ENCODE measurements around the gene PTCH1.

DNA sequence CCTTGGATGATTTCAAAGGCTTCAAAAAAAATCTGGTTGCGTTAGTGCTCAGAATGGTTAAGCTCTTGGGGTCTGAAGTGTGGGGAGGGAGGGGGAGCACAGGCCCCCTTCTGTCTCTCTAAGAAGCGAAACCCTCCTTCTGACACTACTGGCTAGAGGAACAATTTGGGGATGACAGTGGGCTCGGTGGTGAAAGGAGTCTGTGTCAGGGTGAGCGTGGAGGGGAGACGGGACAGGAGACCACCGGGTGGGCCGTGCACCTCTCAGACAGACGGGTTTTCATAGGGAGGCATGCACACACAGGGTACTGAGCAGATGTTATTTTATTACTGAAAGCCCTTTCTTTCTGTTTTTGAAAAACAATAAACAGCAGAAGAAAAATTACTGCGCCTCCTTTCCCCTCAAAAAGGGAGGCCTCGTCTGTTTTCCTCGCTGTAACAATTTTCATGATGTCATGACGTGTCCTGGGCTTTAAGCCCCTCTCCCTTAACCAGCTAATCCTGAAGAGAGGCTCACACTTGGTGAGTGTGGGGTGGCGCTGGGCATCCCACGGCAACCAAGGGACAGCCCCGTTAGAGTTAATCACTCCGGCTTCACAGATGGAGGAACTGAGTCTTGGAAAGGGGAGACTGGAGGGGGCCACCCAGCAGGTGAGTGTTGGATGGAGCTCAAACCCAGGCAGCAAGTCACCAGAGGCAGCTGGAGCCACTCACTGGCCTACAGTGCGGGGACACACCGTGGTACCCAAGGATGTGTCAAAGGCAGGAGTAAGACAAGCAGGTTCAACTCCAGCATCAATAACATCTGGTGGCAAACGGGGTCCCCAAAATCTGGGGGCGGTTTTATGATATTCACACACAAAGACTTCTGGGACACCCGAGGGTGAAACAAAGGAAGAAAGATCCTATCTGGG is 53.4 kb downstream of the PTCH1 start:
- TF ChIP-seq, protein P1, sequence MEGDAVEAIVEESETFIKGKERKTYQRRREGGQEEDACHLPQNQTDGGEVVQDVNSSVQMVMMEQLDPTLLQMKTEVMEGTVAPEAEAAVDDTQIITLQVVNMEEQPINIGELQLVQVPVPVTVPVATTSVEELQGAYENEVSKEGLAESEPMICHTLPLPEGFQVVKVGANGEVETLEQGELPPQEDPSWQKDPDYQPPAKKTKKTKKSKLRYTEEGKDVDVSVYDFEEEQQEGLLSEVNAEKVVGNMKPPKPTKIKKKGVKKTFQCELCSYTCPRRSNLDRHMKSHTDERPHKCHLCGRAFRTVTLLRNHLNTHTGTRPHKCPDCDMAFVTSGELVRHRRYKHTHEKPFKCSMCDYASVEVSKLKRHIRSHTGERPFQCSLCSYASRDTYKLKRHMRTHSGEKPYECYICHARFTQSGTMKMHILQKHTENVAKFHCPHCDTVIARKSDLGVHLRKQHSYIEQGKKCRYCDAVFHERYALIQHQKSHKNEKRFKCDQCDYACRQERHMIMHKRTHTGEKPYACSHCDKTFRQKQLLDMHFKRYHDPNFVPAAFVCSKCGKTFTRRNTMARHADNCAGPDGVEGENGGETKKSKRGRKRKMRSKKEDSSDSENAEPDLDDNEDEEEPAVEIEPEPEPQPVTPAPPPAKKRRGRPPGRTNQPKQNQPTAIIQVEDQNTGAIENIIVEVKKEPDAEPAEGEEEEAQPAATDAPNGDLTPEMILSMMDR (IDR thresholded peaks at IDR 0.05 in 2 of 3, conservative IDR thresholded peaks at IDR 0.05 in 1 of 3; ENCODE audit: control insufficient read depth in 2 of 3, extremely low read depth in 1 of 3, insufficient read depth in 1 of 3, low read depth in 3 of 3, low read length in 3 of 3): no peak
- TF ChIP-seq POLR2AphosphoS5 (IDR thresholded peaks at IDR 0.05; ENCODE audit: low read length) (no peak), CHD2 (IDR thresholded peaks at IDR 0.05; ENCODE audit: borderline replicate concordance, low read depth, low read length) (no peak), TAF1 (IDR thresholded peaks at IDR 0.05; ENCODE audit: borderline replicate concordance, low read depth, low read length) (no peak), IRF3 (IDR thresholded peaks at IDR 0.05) (no peak), FOXK2 (IDR thresholded peaks at IDR 0.05) (no peak)

Data from GM12878 (cell line).